ENCODE results near the gene LHX6. TPM values are rescaled to one million over a fixed set of nuclear protein-coding genes. Genes with fewer than 3 reads are reported as not detected.
A peak's percentile ranks its signal among the peaks of the same experiment; 100 is the strongest.

The LHX6 gene
- total RNA-seq, 2 donors from 2014 or later: 0.10 TPM; not detected in 1

GRCh38 chr9:122251351-122251750, 22.6 kb upstream of the LHX6 start:
- H3K9me3 Mint-ChIP-seq: no peaks in the 10 kb centered on the region
- H3K36me3 Mint-ChIP-seq: peaks cover 6 to 18% of the 10 kb centered on the region in 2 donors
- H3K27ac Mint-ChIP-seq: peak overlapping the region in 1 of 2 donors; percentile 62
- ATAC-seq (no peak), DNase-seq (ENCODE audit: low spot score in 2 of 2) (no peak)

- Mint-ChIP-seq H3K9me3 (no peaks in the 10 kb centered on the region), H3K36me3 (peaks cover 10 to 18% of the 10 kb centered on the region in 2 donors), H3K27ac (no peak overlapping the region)
- DNase-seq (ENCODE audit: low spot score in 2 of 2) (no peak), ATAC-seq (no peak)
Measured at GRCh38 chr9:122248448-122248865, 19.7 kb upstream of the LHX6 start.

GRCh38 chr9:122246666-122247065, 17.9 kb upstream of the LHX6 start:
- ATAC-seq (no peak), DNase-seq (ENCODE audit: low spot score in 2 of 2) (no peak)
- Mint-ChIP-seq H3K9me3 (no peaks in the 10 kb centered on the region), H3K36me3 (peaks cover 10 to 22% of the 10 kb centered on the region in 2 donors), H3K27ac (no peak overlapping the region)

- DNase-seq (ENCODE audit: low spot score in 2 of 2) (no peak), ATAC-seq (no peak)
- Mint-ChIP-seq H3K27ac (no peak overlapping the region), H3K36me3 (peaks cover 4 to 20% of the 10 kb centered on the region in 2 donors), H3K9me3 (no peaks in the 10 kb centered on the region)
Measured at GRCh38 chr9:122244349-122244748, 15.6 kb upstream of the LHX6 start.

GRCh38 chr9:122239722-122240121, 11.0 kb upstream of the LHX6 start:
- no peak for ATAC-seq
- Mint-ChIP-seq H3K27ac (no peak overlapping the region), H3K36me3 (peaks cover 4 to 8% of the 10 kb centered on the region in 2 donors)

GRCh38 chr9:122236681-122237080, 7.9 kb upstream of the LHX6 start:
- H3K36me3 Mint-ChIP-seq: peaks cover 0 to 4% of the 10 kb centered on the region in 2 donors
- no peaks in the 10 kb centered on the region for H3K9me3 Mint-ChIP-seq
- ATAC-seq: no peak
- no peak overlapping the region for H3K27ac Mint-ChIP-seq
- DNase-seq (ENCODE audit: low spot score in 2 of 2): no peak

More at GRCh38 chr9:122239722-122240121, 11.0 kb upstream of the LHX6 start:
- no peaks in the 10 kb centered on the region for H3K9me3 Mint-ChIP-seq
- no peak for DNase-seq (ENCODE audit: low spot score in 2 of 2)

- DNase-seq (ENCODE audit: low spot score in 2 of 2): no peak
- Mint-ChIP-seq H3K36me3 (no peaks in the 10 kb centered on the region), H3K9me3 (no peaks in the 10 kb centered on the region), H3K27ac (no peak overlapping the region)
- no peak for ATAC-seq
Measured at GRCh38 chr9:122234022-122234748, 5.4 kb upstream of the LHX6 start.

- H3K36me3 Mint-ChIP-seq: no peaks in the 10 kb centered on the region
- ATAC-seq: no peak
- H3K9me3 Mint-ChIP-seq: no peaks in the 10 kb centered on the region
- no peak for DNase-seq (ENCODE audit: low spot score in 2 of 2)
- H3K27ac Mint-ChIP-seq: no peak overlapping the region
Measured at GRCh38 chr9:122232796-122233306, 4.1 kb upstream of the LHX6 start.

GRCh38 chr9:122229485-122229837, 704 bp upstream of the LHX6 start:
- no peak for DNase-seq (ENCODE audit: low spot score in 2 of 2)
- no peaks in the 10 kb centered on the region for H3K9me3 Mint-ChIP-seq
- ATAC-seq: no peak
- no peak overlapping the region for H3K27ac Mint-ChIP-seq
- H3K36me3 Mint-ChIP-seq: no peaks in the 10 kb centered on the region

GRCh38 chr9:122228191-122228567, 578 bp downstream of the LHX6 start:
- Mint-ChIP-seq H3K27ac (no peak overlapping the region), H3K9me3 (no peaks in the 10 kb centered on the region), H3K36me3 (no peaks in the 10 kb centered on the region)
- ATAC-seq (peak in 1 of 2 donors; percentile 27), DNase-seq (ENCODE audit: low spot score in 2 of 2) (peak in 1 of 2 donors; percentile 31)

- no peak for DNase-seq (ENCODE audit: low spot score in 2 of 2)
- Mint-ChIP-seq H3K36me3 (no peaks in the 10 kb centered on the region), H3K9me3 (no peaks in the 10 kb centered on the region), H3K27ac (no peak overlapping the region)
- no peak for ATAC-seq
Measured at GRCh38 chr9:122227575-122227900, 1.2 kb downstream of the LHX6 start.

- ATAC-seq: no peak
- no peak overlapping the region for H3K27ac Mint-ChIP-seq
- peak in 1 of 2 donors; percentile 47 for DNase-seq (ENCODE audit: low spot score in 2 of 2)
- H3K36me3 Mint-ChIP-seq: no peaks in the 10 kb centered on the region
- no peaks in the 10 kb centered on the region for H3K9me3 Mint-ChIP-seq
Measured at GRCh38 chr9:122226758-122227574, 1.8 kb downstream of the LHX6 start.

- H3K9me3 Mint-ChIP-seq: no peaks in the 10 kb centered on the region
- H3K36me3 Mint-ChIP-seq: no peaks in the 10 kb centered on the region
- peak in 1 of 2 donors; percentile 14 for DNase-seq (ENCODE audit: low spot score in 2 of 2)
- ATAC-seq: no peak
- H3K27ac Mint-ChIP-seq: no peak overlapping the region
Measured at GRCh38 chr9:122226142-122226757, 2.5 kb downstream of the LHX6 start.

GRCh38 chr9:122225312-122226141, 3.2 kb downstream of the LHX6 start:
- peak in 1 of 2 donors; percentile 39 for DNase-seq (ENCODE audit: low spot score in 2 of 2)
- no peak for ATAC-seq
- Mint-ChIP-seq H3K36me3 (no peaks in the 10 kb centered on the region), H3K9me3 (no peaks in the 10 kb centered on the region), H3K27ac (no peak overlapping the region)

GRCh38 chr9:122223435-122223834, 5.3 kb downstream of the LHX6 start:
- Mint-ChIP-seq H3K36me3 (no peaks in the 10 kb centered on the region), H3K27ac (no peak overlapping the region), H3K9me3 (no peaks in the 10 kb centered on the region)
- DNase-seq (ENCODE audit: low spot score in 2 of 2) (peak in 1 of 2 donors; percentile 20), ATAC-seq (no peak)

- DNase-seq (ENCODE audit: low spot score in 2 of 2) (peak in 1 of 2 donors; percentile 49), ATAC-seq (no peak)
- H3K36me3 Mint-ChIP-seq: no peaks in the 10 kb centered on the region
Measured at GRCh38 chr9:122222791-122223190, 6.0 kb downstream of the LHX6 start.

More at GRCh38 chr9:122222791-122223190, 6.0 kb downstream of the LHX6 start:
- no peak overlapping the region for H3K27ac Mint-ChIP-seq
- no peaks in the 10 kb centered on the region for H3K9me3 Mint-ChIP-seq

Measured in activated naive CD4-positive, alpha-beta T cell treated with anti-CD3 and anti-CD28 coated beads, Interleukin-2, amount 50 U/mL, for 72 hours (primary cell).